ENCODE measurements around the gene AMELX. TPM values are rescaled to one million over a fixed set of nuclear protein-coding genes. Genes with fewer than 3 reads are reported as not detected.

AMELX gene
- total RNA-seq, 1 experiment from 2014 or later = not detected

GRCh38 chrX:11264925-11265324 is 28.3 kb upstream of the AMELX start:
- intact Hi-C loops (cut with micrococcal nuclease; ENCODE audit: unreplicated experiment) (no loop called here), in situ Hi-C loops (cut with HindIII; ENCODE audit: low pct_unique_long_range_greater_than_20kb, low sequenced_read_pairs) (no loop called here)
- DNase-seq (ENCODE audit: low read depth, low spot score) (no peak), ATAC-seq (no peak)
- Histone ChIP-seq H3K9me3 (ENCODE audit: control insufficient read depth, insufficient read depth, low read depth, low read length) (no peaks in the 10 kb centered on the region), H3K36me3 (ENCODE audit: control insufficient read depth, insufficient read depth, low read length) (no peaks in the 10 kb centered on the region), H3K4me3 (ENCODE audit: low read depth in 2 of 2, low read length in 2 of 2) (no peak overlapping the region), H3K27me3 (ENCODE audit: control insufficient read depth, insufficient read depth, low read length) (no peaks in the 10 kb centered on the region), H3K4me1 (ENCODE audit: control insufficient read depth, insufficient read depth, low read length) (no peaks in the 10 kb centered on the region), H3K27ac (ENCODE audit: low read length) (no peak overlapping the region)
- ChIA-PET POLR2A (no interaction called here), CTCF (no interaction called here)
- no TSS peak for BruUV-seq (replicated peaks)
- no peak for TF ChIP-seq POLR2AphosphoS5 (IDR thresholded peaks at IDR 0.05; ENCODE audit: low read depth, low read length)
- TF ChIP-seq CTCF (IDR thresholded peaks at IDR 0.05) = no peak
- no peak for TF ChIP-seq TCF7L2 (IDR thresholded peaks at IDR 0.05; ENCODE audit: low read depth, low read length)
- no peak for TF ChIP-seq REST (IDR thresholded peaks at IDR 0.05; ENCODE audit: insufficient read depth in 1 of 2, low read depth in 2 of 2, low read length in 1 of 2)
- TF ChIP-seq SIN3A (IDR thresholded peaks at IDR 0.05; ENCODE audit: borderline replicate concordance, insufficient read depth, low read depth, low read length) = no peak

DNA sequence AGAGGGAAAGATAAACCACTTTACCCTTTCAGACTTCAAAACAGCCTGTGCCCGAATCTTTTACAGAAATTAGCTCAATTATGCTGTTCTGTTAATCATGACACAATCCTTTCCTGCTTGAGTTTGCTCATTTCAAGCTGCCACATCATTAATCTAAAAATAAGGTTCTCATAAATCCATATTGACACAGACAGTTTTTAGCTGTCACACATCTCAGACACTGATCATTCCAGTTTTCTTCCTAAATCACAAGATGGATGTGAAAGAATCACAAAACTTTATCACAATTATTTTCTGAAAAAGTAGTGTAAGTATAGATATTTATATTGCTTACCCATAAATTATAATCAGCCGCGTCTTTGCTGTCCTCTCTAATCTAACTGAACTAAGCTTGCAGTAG is 27.9 kb upstream of the AMELX start:
- Histone ChIP-seq H3K27me3 (ENCODE audit: control insufficient read depth, insufficient read depth, low read length) (no peaks in the 10 kb centered on the region), H3K27ac (ENCODE audit: low read length) (no peak overlapping the region), H3K9me3 (ENCODE audit: control insufficient read depth, insufficient read depth, low read depth, low read length) (no peaks in the 10 kb centered on the region), H3K4me3 (ENCODE audit: low read depth in 2 of 2, low read length in 2 of 2) (no peak overlapping the region), H3K36me3 (ENCODE audit: control insufficient read depth, insufficient read depth, low read length) (no peaks in the 10 kb centered on the region), H3K4me1 (ENCODE audit: control insufficient read depth, insufficient read depth, low read length) (no peaks in the 10 kb centered on the region)
- CTCF ChIA-PET = no interaction called here
- no peak for DNase-seq (ENCODE audit: low read depth, low spot score)
- no peak for TF ChIP-seq REST (IDR thresholded peaks at IDR 0.05; ENCODE audit: insufficient read depth in 1 of 2, low read depth in 2 of 2, low read length in 1 of 2)
- TF ChIP-seq CTCF (IDR thresholded peaks at IDR 0.05) = no peak
- no peak for TF ChIP-seq SIN3A (IDR thresholded peaks at IDR 0.05; ENCODE audit: borderline replicate concordance, insufficient read depth, low read depth, low read length)
- TF ChIP-seq TCF7L2 (IDR thresholded peaks at IDR 0.05; ENCODE audit: low read depth, low read length) = no peak
- TF ChIP-seq POLR2AphosphoS5 (IDR thresholded peaks at IDR 0.05; ENCODE audit: low read depth, low read length) = no peak
- intact Hi-C loops (cut with micrococcal nuclease; ENCODE audit: unreplicated experiment) (no loop called here), in situ Hi-C loops (cut with HindIII; ENCODE audit: low pct_unique_long_range_greater_than_20kb, low sequenced_read_pairs) (no loop called here)
- POLR2A ChIA-PET = no interaction called here
- no TSS peak for BruUV-seq (replicated peaks)
- no peak for ATAC-seq
